ENCODE data around the gene BOLA2B. TPM values are rescaled to one million over a fixed set of nuclear protein-coding genes. Genes with fewer than 3 reads are reported as not detected.
"Not testable (repeated sequence)": the region's sequence is repeated elsewhere in the genome, so short reads cannot be mapped to it uniquely, and the experiment has no call there.

BOLA2B gene
- 5.3 TPM for total RNA-seq

- peak; percentile 87 for FAIRE-seq
- DNase-seq (ENCODE audit: low spot score in 2 of 2) = not testable (repeated sequence)
These were observed at the start of gene BOLA2B, which contains the start of gene SLX1A for GRCh38 chr16:30193615-30194014. BOLA2B (minus strand) TSS chr16:30193666; CDS start chr16:30193595, 71 bp downstream. SLX1A (plus strand) TSS chr16:30193875; CDS start chr16:30194085, 210 bp downstream.

- not testable (repeated sequence) for FAIRE-seq; DNase-seq (ENCODE audit: low spot score in 2 of 2)
These were observed 23.6 kb upstream of the BOLA2B start for GRCh38 chr16:30217082-30217481.

- not testable (repeated sequence) for FAIRE-seq; DNase-seq (ENCODE audit: low spot score in 2 of 2)
These were observed 17.9 kb upstream of the BOLA2B start for GRCh38 chr16:30211414-30211813.

- DNase-seq (ENCODE audit: low spot score in 2 of 2) = not testable (repeated sequence)
These were observed 15.6 kb upstream of the BOLA2B start for GRCh38 chr16:30209032-30209431.

GRCh38 chr16:30207063-30207704, 13.7 kb upstream of the BOLA2B start:
- DNase-seq (ENCODE audit: low spot score in 2 of 2); FAIRE-seq: not testable (repeated sequence)

More at GRCh38 chr16:30209032-30209431, 15.6 kb upstream of the BOLA2B start:
- not testable (repeated sequence) for FAIRE-seq

- FAIRE-seq; DNase-seq (ENCODE audit: low spot score in 2 of 2): not testable (repeated sequence)
These were observed 12.8 kb upstream of the BOLA2B start for GRCh38 chr16:30206252-30206651.

GRCh38 chr16:30205541-30206236, 12.2 kb upstream of the BOLA2B start:
- not testable (repeated sequence) for FAIRE-seq; DNase-seq (ENCODE audit: low spot score in 2 of 2)

- not testable (repeated sequence) for DNase-seq (ENCODE audit: low spot score in 2 of 2); FAIRE-seq
These were observed 6.3 kb upstream of the BOLA2B start for GRCh38 chr16:30199608-30200343.

GRCh38 chr16:30199049-30199448, 5.6 kb upstream of the BOLA2B start, which contains the start of gene SULT1A3:
SULT1A3 (plus strand) TSS chr16:30199255; CDS start chr16:30200729, 1,474 bp downstream.
- not testable (repeated sequence) for FAIRE-seq

GRCh38 chr16:30197001-30197400, 3.5 kb upstream of the BOLA2B start:
- not testable (repeated sequence) for FAIRE-seq

More at GRCh38 chr16:30199049-30199448, 5.6 kb upstream of the BOLA2B start, which contains the start of gene SULT1A3:
- not testable (repeated sequence) for DNase-seq (ENCODE audit: low spot score in 2 of 2)

GRCh38 chr16:30194172-30194925, 883 bp upstream of the BOLA2B start:
- not testable (repeated sequence) for DNase-seq (ENCODE audit: low spot score in 2 of 2); FAIRE-seq

More at GRCh38 chr16:30197001-30197400, 3.5 kb upstream of the BOLA2B start:
- not testable (repeated sequence) for DNase-seq (ENCODE audit: low spot score in 2 of 2)

- not testable (repeated sequence) for DNase-seq (ENCODE audit: low spot score in 2 of 2); FAIRE-seq
These were observed 368 bp downstream of the BOLA2B start for GRCh38 chr16:30193098-30193497.

GRCh38 chr16:30191158-30191557, 2.3 kb downstream of the BOLA2B start:
- not testable (repeated sequence) for FAIRE-seq; DNase-seq (ENCODE audit: low spot score in 2 of 2)

GRCh38 chr16:30187971-30188561, 5.4 kb downstream of the BOLA2B start:
- no peak for FAIRE-seq
- no peak for DNase-seq (ENCODE audit: low spot score in 2 of 2)

- DNase-seq (ENCODE audit: low spot score in 2 of 2) = no peak
- no peak for FAIRE-seq
These were observed 6.0 kb downstream of the BOLA2B start for GRCh38 chr16:30187556-30187865.

- DNase-seq (ENCODE audit: low spot score in 2 of 2) (peak; percentile 46), FAIRE-seq (no peak)
These were observed 6.5 kb downstream of the BOLA2B start for GRCh38 chr16:30186782-30187555.

GRCh38 chr16:30186444-30186781, 7.1 kb downstream of the BOLA2B start:
- DNase-seq (ENCODE audit: low spot score in 2 of 2) (no peak), FAIRE-seq (no peak)

GRCh38 chr16:30185683-30186421, 7.6 kb downstream of the BOLA2B start:
- FAIRE-seq (no peak), DNase-seq (ENCODE audit: low spot score in 2 of 2) (peak; percentile 33 to 46)
